GM18868 (cell line): ENCODE results near the gene UGCG.
A peak's percentile ranks its signal among the peaks of the same experiment; 100 is the strongest.

Experiments
- ATAC-seq: cut with Tn5 transposase; IDR thresholded peaks from one replicate; pipeline ENCODE4 v1.9.1; 2021; ENCODE audit warnings: mild to moderate bottlenecking, moderate library complexity; ENCODE audit not compliant: unreplicated experiment

Gene UGCG

GRCh38 chr9:111917201-111917600, 20.6 kb downstream of the UGCG start:
- ATAC-seq, result no peak

GRCh38 chr9:111917980-111918379, 21.4 kb downstream of the UGCG start:
- ATAC-seq, result no peak

- ATAC-seq, result no peak
Measured at GRCh38 chr9:111919875-111920274, 23.3 kb downstream of the UGCG start.

- no peak for ATAC-seq
Measured at GRCh38 chr9:111920531-111920930, 23.9 kb downstream of the UGCG start.

GRCh38 chr9:111922324-111923013, 25.9 kb downstream of the UGCG start:
- no peak for ATAC-seq

- ATAC-seq, result no peak
Measured at GRCh38 chr9:111924281-111924680, 27.7 kb downstream of the UGCG start.

GRCh38 chr9:111925017-111925770, 28.6 kb downstream of the UGCG start:
- no peak for ATAC-seq

- no peak for ATAC-seq
Measured at GRCh38 chr9:111925784-111926183, 29.2 kb downstream of the UGCG start.

GRCh38 chr9:111926421-111926875, 29.8 kb downstream of the UGCG start:
- ATAC-seq, result peak; percentile 98

- ATAC-seq, result no peak
Measured at GRCh38 chr9:111928359-111928720, 31.7 kb downstream of the UGCG start.

GRCh38 chr9:111934747-111935146, 38.1 kb downstream of the UGCG start:
- no peak for ATAC-seq

GRCh38 chr9:111936391-111936790, 39.8 kb downstream of the UGCG start:
- ATAC-seq, result no peak

- ATAC-seq, result no peak
Measured at GRCh38 chr9:111937301-111937700, 40.7 kb downstream of the UGCG start.

- peak; percentile 87 for ATAC-seq
Measured at GRCh38 chr9:111937781-111938426, 41.3 kb downstream of the UGCG start.

- peak; percentile 16 for ATAC-seq
Measured at GRCh38 chr9:111938427-111938800, 41.8 kb downstream of the UGCG start.

GRCh38 chr9:111939322-111939721, 42.7 kb downstream of the UGCG start:
- ATAC-seq, result no peak

GRCh38 chr9:111940697-111941096, 44.1 kb downstream of the UGCG start:
- ATAC-seq, result no peak

- ATAC-seq, result no peak
Measured at GRCh38 chr9:111943200-111943599, 46.6 kb downstream of the UGCG start.

- ATAC-seq, result no peak
Measured at GRCh38 chr9:111943746-111944145, 47.1 kb downstream of the UGCG start.

- no peak for ATAC-seq
Measured at GRCh38 chr9:111944241-111944866, 47.7 kb downstream of the UGCG start.

- peak; percentile 66 for ATAC-seq
Measured at GRCh38 chr9:111945216-111945615, 48.6 kb downstream of the UGCG start.
